NB4 (cell line): ENCODE measurements around the gene DRAXIN.

ENCODE experiments used
- DNase-seq: peaks from one replicate; pipeline ENCODE4 v3.0.0; 2010; ENCODE audit warnings: low read depth
- H3K4me3 ChIP-seq: one replicate; pipeline ENCODE4 v1.5.1; 2011; ENCODE audit warnings: mild to moderate bottlenecking, low read depth, low read length, moderate library complexity
- MAX ChIP-seq: IDR thresholded peaks from 2 replicates; pipeline ENCODE4 v1.6.1; 2011; ENCODE audit warnings: low read depth, low read length
- MYC ChIP-seq: IDR thresholded peaks from 2 replicates; pipeline ENCODE4 v1.6.1; 2011; ENCODE audit warnings: low read depth, low read length
- POLR2A ChIP-seq: IDR thresholded peaks from 2 replicates; pipeline ENCODE4 v1.6.1; 2011; ENCODE audit warnings: mild to moderate bottlenecking; ENCODE audit not compliant: insufficient read length; ENCODE audit errors: extremely low read depth
- TF ChIP-seq, protein P1 (sequence below): IDR thresholded peaks from one replicate; pipeline ENCODE4 v1.5.1; 2012; ENCODE audit warnings: low read depth, low read length

Gene DRAXIN

GRCh38 chr1:11735531-11735853 is 44.0 kb downstream of the DRAXIN start:
- H3K4me3 ChIP-seq, result peak overlapping the region; percentile 67
- no peak for DNase-seq
- TF ChIP-seq MYC, result no peak
- no peak for TF ChIP-seq POLR2A
- TF ChIP-seq MAX, result no peak
- TF ChIP-seq, protein P1, sequence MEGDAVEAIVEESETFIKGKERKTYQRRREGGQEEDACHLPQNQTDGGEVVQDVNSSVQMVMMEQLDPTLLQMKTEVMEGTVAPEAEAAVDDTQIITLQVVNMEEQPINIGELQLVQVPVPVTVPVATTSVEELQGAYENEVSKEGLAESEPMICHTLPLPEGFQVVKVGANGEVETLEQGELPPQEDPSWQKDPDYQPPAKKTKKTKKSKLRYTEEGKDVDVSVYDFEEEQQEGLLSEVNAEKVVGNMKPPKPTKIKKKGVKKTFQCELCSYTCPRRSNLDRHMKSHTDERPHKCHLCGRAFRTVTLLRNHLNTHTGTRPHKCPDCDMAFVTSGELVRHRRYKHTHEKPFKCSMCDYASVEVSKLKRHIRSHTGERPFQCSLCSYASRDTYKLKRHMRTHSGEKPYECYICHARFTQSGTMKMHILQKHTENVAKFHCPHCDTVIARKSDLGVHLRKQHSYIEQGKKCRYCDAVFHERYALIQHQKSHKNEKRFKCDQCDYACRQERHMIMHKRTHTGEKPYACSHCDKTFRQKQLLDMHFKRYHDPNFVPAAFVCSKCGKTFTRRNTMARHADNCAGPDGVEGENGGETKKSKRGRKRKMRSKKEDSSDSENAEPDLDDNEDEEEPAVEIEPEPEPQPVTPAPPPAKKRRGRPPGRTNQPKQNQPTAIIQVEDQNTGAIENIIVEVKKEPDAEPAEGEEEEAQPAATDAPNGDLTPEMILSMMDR, result no peak

- peak; percentile 96 for DNase-seq
- peak; percentile 34 for TF ChIP-seq POLR2A
- peak; percentile 50; the same call in 1 of the 2 replicates for TF ChIP-seq MYC
- TF ChIP-seq MAX, result peak; percentile 97
- TF ChIP-seq, protein P1, result no peak
- H3K4me3 ChIP-seq, result peak within 1 kb of the TSS; percentile 67
Observed at GRCh38 chr1:11735854-11736745, 44.6 kb downstream of the DRAXIN start, which contains the start of gene AGTRAP. TSS of gene AGTRAP (plus strand) at chr1:11736136. CDS start at chr1:11736209, 73 bp downstream.

- H3K4me3 ChIP-seq, result peak overlapping the region; percentile 67
- DNase-seq, result peak; percentile 34
- TF ChIP-seq MYC, result peak; percentile 86
- no peak for TF ChIP-seq POLR2A
- TF ChIP-seq MAX, result peak; percentile 91
- TF ChIP-seq, protein P1, result no peak
Observed at GRCh38 chr1:11736746-11737639, 45.5 kb downstream of the DRAXIN start.

- TF ChIP-seq POLR2A (no peak), MAX (no peak), MYC (no peak)
- TF ChIP-seq, protein P1, result no peak
- H3K4me3 ChIP-seq, result peak overlapping the region; percentile 67
- peak; percentile 22 for DNase-seq
Observed at GRCh38 chr1:11738096-11738495, 46.6 kb downstream of the DRAXIN start.

DNA sequence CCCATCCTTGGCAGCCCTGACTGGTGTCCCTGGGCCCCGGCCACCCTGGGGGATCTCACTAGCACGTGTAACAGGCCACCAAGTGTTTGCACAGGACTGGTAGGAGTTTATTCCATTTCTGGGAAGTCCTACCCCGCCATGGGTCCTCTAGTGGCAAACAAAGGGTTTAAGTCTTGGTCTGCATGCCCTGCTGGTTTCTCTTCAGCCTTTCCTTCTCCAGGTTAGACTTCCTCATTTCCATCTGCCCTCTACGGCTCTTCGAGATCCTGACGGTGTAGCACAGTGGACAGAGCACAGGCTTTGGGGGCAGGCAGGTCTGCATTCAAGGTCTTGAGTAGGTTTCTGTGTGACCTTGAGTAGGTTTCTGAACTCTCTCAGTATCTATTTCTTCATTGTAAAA is 47.3 kb downstream of the DRAXIN start:
- TF ChIP-seq, protein P1, result peak; percentile 23
- TF ChIP-seq POLR2A, result no peak
- peak; percentile 77 for DNase-seq
- no peak overlapping the region for H3K4me3 ChIP-seq
